Spleen (tissue), 7 donors: ENCODE results near the gene OLIG2.

Experiments used
- POLR2A ChIP-seq, 3 donors: fragments of 450-650 bp; IDR thresholded peaks; one replicate each; pipeline ENCODE4 v1.5.1; 2017; ENCODE audit warnings: antibody characterized with exemption in 3 of 3, mild to moderate bottlenecking in 1 of 3
- POLR2AphosphoS5 ChIP-seq, 3 donors: sonication (generic); formaldehyde crosslinking; IDR thresholded peaks; one replicate each; pipeline ENCODE4 v1.5.1; 2017; ENCODE audit warnings: antibody characterized with exemption in 3 of 3
- TF ChIP-seq, protein P1 (sequence below), 11 experiments: fragments of 200-600 bp in 7 of 11; fragments of 450-650 bp in 4 of 11; sonication (generic) in 4 of 11; IDR thresholded peaks in 8 of 11; conservative IDR thresholded peaks in 3 of 11; 1 replicate in 7 of 11; 2 replicates in 4 of 11; pipeline versions ENCODE4 v1.4.0 to v1.8.0; 2016 to 2021; ENCODE audit warnings: antibody characterized with exemption in 11 of 11, inconsistent platforms in 4 of 11, mild to moderate bottlenecking in 1 of 11
- donor health status: DM: no; HTN: no; CAD: no; lungs with moderate emphysema.
- donor health status: DM: no; HTN: no; CAD: no.
- donor health status: DM: no; HTN: no; CAD: no.

- TF ChIP-seq, protein P1, sequence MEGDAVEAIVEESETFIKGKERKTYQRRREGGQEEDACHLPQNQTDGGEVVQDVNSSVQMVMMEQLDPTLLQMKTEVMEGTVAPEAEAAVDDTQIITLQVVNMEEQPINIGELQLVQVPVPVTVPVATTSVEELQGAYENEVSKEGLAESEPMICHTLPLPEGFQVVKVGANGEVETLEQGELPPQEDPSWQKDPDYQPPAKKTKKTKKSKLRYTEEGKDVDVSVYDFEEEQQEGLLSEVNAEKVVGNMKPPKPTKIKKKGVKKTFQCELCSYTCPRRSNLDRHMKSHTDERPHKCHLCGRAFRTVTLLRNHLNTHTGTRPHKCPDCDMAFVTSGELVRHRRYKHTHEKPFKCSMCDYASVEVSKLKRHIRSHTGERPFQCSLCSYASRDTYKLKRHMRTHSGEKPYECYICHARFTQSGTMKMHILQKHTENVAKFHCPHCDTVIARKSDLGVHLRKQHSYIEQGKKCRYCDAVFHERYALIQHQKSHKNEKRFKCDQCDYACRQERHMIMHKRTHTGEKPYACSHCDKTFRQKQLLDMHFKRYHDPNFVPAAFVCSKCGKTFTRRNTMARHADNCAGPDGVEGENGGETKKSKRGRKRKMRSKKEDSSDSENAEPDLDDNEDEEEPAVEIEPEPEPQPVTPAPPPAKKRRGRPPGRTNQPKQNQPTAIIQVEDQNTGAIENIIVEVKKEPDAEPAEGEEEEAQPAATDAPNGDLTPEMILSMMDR (IDR thresholded peaks at IDR 0.05 in 8 of 11, conservative IDR thresholded peaks at IDR 0.05 in 3 of 11) = no peak
- TF ChIP-seq POLR2A (IDR thresholded peaks at IDR 0.05) (no peak), POLR2AphosphoS5 (IDR thresholded peaks at IDR 0.05) (no peak)
Observed at GRCh38 chr21:33024201-33025103, 1.3 kb upstream of the OLIG2 start.
